22Rv1 (cell line): ENCODE data around the gene HBP1.

Source experiments
- CTCF ChIP-seq: fragments of 450-650 bp; IDR thresholded peaks from 2 replicates; pipeline ENCODE4 v1.5.1; 2017; ENCODE audit warnings: mild to moderate bottlenecking
- ZFX ChIP-seq: fragments of 450-650 bp; IDR thresholded peaks from 2 replicates; pipeline ENCODE4 v1.6.1; 2017; ENCODE audit warnings: antibody characterized with exemption, borderline replicate concordance

- TF ChIP-seq CTCF (no peak), ZFX (no peak)
Observed at GRCh38 chr7:107237451-107237850, 68.6 kb downstream of the HBP1 start.
